SU-DHL-6 (cell line): ENCODE measurements around the gene COL4A3.

Source experiments
- H2AFZ ChIP-seq: fragments of 200-600 bp; sonication (generic); 2 replicates; pipeline ENCODE4 v1.6.1; 2014; ENCODE audit warnings: low read depth, mild to moderate bottlenecking, moderate library complexity, mixed read lengths, antibody characterized with exemption, low read length; ENCODE audit not compliant: severe bottlenecking
- H3F3A ChIP-seq: fragments of 200-600 bp; shearing (Covaris generic); 2 replicates; pipeline ENCODE4 v1.6.0; 2016; ENCODE audit warnings: antibody characterized with exemption, mild to moderate bottlenecking; ENCODE audit not compliant: insufficient read depth
- H3K27ac ChIP-seq: fragments of 200-600 bp; sonication (generic); 2 replicates; pipeline ENCODE4 v1.5.1; 2016; ENCODE audit warnings: low read depth, mild to moderate bottlenecking, low read length, moderate library complexity, mixed read lengths
- H3K27me3 ChIP-seq: fragments of 200-600 bp; sonication (generic), shearing (Covaris generic); 2 replicates; pipeline ENCODE4 v1.6.0; 2014; ENCODE audit warnings: mild to moderate bottlenecking, low read length
- H3K36me3 ChIP-seq: fragments of 200-600 bp; sonication (generic); 2 replicates; pipeline ENCODE4 v1.6.1; 2014; ENCODE audit warnings: mild to moderate bottlenecking, low read length, mixed read lengths
- H3K4me2 ChIP-seq: fragments of 300-600, 200-600 bp; shearing (Covaris generic), sonication (generic); 2 replicates; pipeline ENCODE4 v1.6.0; 2014; ENCODE audit warnings: low read length, low read depth, mild to moderate bottlenecking; ENCODE audit not compliant: poor library complexity, severe bottlenecking
- H3K4me3 ChIP-seq: fragments of 200-600 bp; sonication (generic); 2 replicates; pipeline ENCODE4 v1.5.1; 2014; ENCODE audit warnings: antibody characterized with exemption, low read length, mild to moderate bottlenecking, mixed read lengths; ENCODE audit not compliant: insufficient read depth, poor library complexity, severe bottlenecking
- H3K79me2 ChIP-seq: fragments of 200-600 bp; sonication (generic); 2 replicates; pipeline ENCODE4 v1.6.1; 2014; ENCODE audit warnings: mild to moderate bottlenecking, low read length, moderate library complexity; ENCODE audit not compliant: insufficient read depth
- H3K9ac ChIP-seq: fragments of 200-600 bp; sonication (generic); 2 replicates; pipeline ENCODE4 v1.7.0; 2014; ENCODE audit warnings: mild to moderate bottlenecking, low read length
- H3K9me2 ChIP-seq: fragments of 200-600 bp; sonication (generic); replicated peaks from 2 replicates; pipeline ENCODE4 v1.6.1; 2014; ENCODE audit warnings: low read length; ENCODE audit not compliant: insufficient read depth
- H3K9me3 ChIP-seq: fragments of 200-600 bp; sonication (generic); 2 replicates; pipeline ENCODE4 v1.6.1; 2014; ENCODE audit warnings: low read length, mixed read lengths; ENCODE audit not compliant: insufficient read depth
- H4K20me1 ChIP-seq: fragments of 200-600 bp; sonication (generic); 2 replicates; pipeline ENCODE4 v1.6.1; 2014; ENCODE audit warnings: low read depth, mild to moderate bottlenecking, antibody characterized with exemption, low read length, moderate library complexity, mixed read lengths
- CTCF ChIP-seq: fragments of 200-600 bp; sonication (generic); IDR thresholded peaks from one replicate; pipeline ENCODE4 v1.5.1; 2017; ENCODE audit warnings: antibody characterized with exemption, mild to moderate bottlenecking, low read length, moderate library complexity; ENCODE audit not compliant: insufficient read depth, poor library complexity, severe bottlenecking
- EZH2phosphoT487 ChIP-seq: fragments of 200-600 bp; sonication (generic), shearing (Covaris generic); conservative IDR thresholded peaks from 2 replicates; pipeline ENCODE4 v1.6.1; 2018; ENCODE audit warnings: mild to moderate bottlenecking, antibody characterized with exemption, low read length, moderate library complexity, mixed read lengths

Gene COL4A3

GRCh38 chr2:227344231-227344630 is 179.8 kb downstream of the COL4A3 start:
- H3F3A ChIP-seq, result peaks cover 12% of the 10 kb centered on the region
- H3K27me3 ChIP-seq, result no peaks in the 10 kb centered on the region
- H4K20me1 ChIP-seq, result no peaks in the 10 kb centered on the region; the same call in 1 of the 2 replicates
- peaks cover 51% of the 10 kb centered on the region for H3K36me3 ChIP-seq
- H3K9ac ChIP-seq, result no peak overlapping the region
- no peaks in the 10 kb centered on the region for H3K9me2 ChIP-seq
- H3K4me2 ChIP-seq, result no peak overlapping the region
- H3K4me3 ChIP-seq, result no peak overlapping the region
- no peak overlapping the region for H2AFZ ChIP-seq
- TF ChIP-seq CTCF, result no peak
- no peak for TF ChIP-seq EZH2phosphoT487
- no peak overlapping the region for H3K27ac ChIP-seq
- no peaks in the 10 kb centered on the region for H3K9me3 ChIP-seq
- H3K79me2 ChIP-seq, result no peaks in the 10 kb centered on the region

GRCh38 chr2:227347117-227347516 is 182.7 kb downstream of the COL4A3 start:
- Histone ChIP-seq H3K4me3 (no peak overlapping the region), H3K4me2 (no peak overlapping the region), H3K79me2 (no peaks in the 10 kb centered on the region), H3K27me3 (no peaks in the 10 kb centered on the region), H4K20me1 (no peaks in the 10 kb centered on the region; the same call in 1 of the 2 replicates), H3K9ac (no peak overlapping the region), H2AFZ (no peak overlapping the region), H3K27ac (no peak overlapping the region), H3K9me2 (no peaks in the 10 kb centered on the region), H3K36me3 (peaks cover 41% of the 10 kb centered on the region), H3K9me3 (no peaks in the 10 kb centered on the region), H3F3A (no peaks in the 10 kb centered on the region)
- TF ChIP-seq EZH2phosphoT487 (no peak), CTCF (no peak)

- no peak for TF ChIP-seq EZH2phosphoT487
- TF ChIP-seq CTCF, result no peak
- Histone ChIP-seq H3K36me3 (peaks cover 28% of the 10 kb centered on the region), H3K9me3 (no peaks in the 10 kb centered on the region), H3K79me2 (no peaks in the 10 kb centered on the region), H3K27ac (no peak overlapping the region), H3F3A (no peaks in the 10 kb centered on the region), H4K20me1 (no peaks in the 10 kb centered on the region), H3K27me3 (no peaks in the 10 kb centered on the region), H3K4me2 (no peak overlapping the region), H3K9me2 (no peaks in the 10 kb centered on the region), H2AFZ (no peak overlapping the region), H3K9ac (no peak overlapping the region), H3K4me3 (no peak overlapping the region)
Measured at GRCh38 chr2:227348324-227348723, 183.9 kb downstream of the COL4A3 start.
